ENCODE results near the gene PDE1A. TPM values are rescaled to one million over a fixed set of nuclear protein-coding genes. Genes with fewer than 3 reads are reported as not detected.

The PDE1A gene
- polyA plus RNA-seq, 1 of the 3 experiments (the other 2 are of a cell fraction) = 0.08 TPM

- TF ChIP-seq USF2 (IDR thresholded peaks at IDR 0.05; ENCODE audit: borderline replicate concordance, low read depth, low read length) = no peak
- TF ChIP-seq RCOR1 (IDR thresholded peaks at IDR 0.05; ENCODE audit: low read length) = no peak
- no peak for TF ChIP-seq FOXM1 (IDR thresholded peaks at IDR 0.05; ENCODE audit: low read depth)
- no peak for TF ChIP-seq IRF3 (IDR thresholded peaks at IDR 0.05; ENCODE audit: low read depth, low read length)
- no peak for TF ChIP-seq CTCF (IDR thresholded peaks at IDR 0.05)
- TF ChIP-seq RAD21 (IDR thresholded peaks at IDR 0.05; ENCODE audit: low read length) = no peak
- no peak for TF ChIP-seq RFX5 (IDR thresholded peaks at IDR 0.05; ENCODE audit: low read length)
Observed at GRCh38 chr2:182422864-182423263, 4.0 kb downstream of the PDE1A start (continued).

GRCh38 chr2:182420669-182421068 lies 6.2 kb downstream of the PDE1A start:
- Histone ChIP-seq H3K9ac (no peak overlapping the region), H3K27me3 (ENCODE audit: insufficient read depth) (no peaks in the 10 kb centered on the region), H3F3A (replicated peaks; ENCODE audit: insufficient read depth) (no peaks in the 10 kb centered on the region), H3K9me2 (no peaks in the 10 kb centered on the region), H3K4me3 (ENCODE audit: low read depth in 2 of 2, low read length in 1 of 2) (no peak overlapping the region), H3K27ac (ENCODE audit: low read depth in 2 of 2, low read length in 1 of 2) (no peak overlapping the region; a peak in 1 of 4 replicates), H3K9me3 (no peaks in the 10 kb centered on the region), H4K20me1 (ENCODE audit: insufficient read depth) (no peaks in the 10 kb centered on the region), H3K4me1 (ENCODE audit: control insufficient read depth in 1 of 2, insufficient read depth in 2 of 2, low read depth in 1 of 2, low read length in 1 of 2) (peaks cover 0 to 2% of the 10 kb centered on the region in 2 experiments; a peak in 1 of 4 replicates), H3K79me2 (ENCODE audit: insufficient read depth) (no peaks in the 10 kb centered on the region), H3K4me2 (no peak overlapping the region), H3K36me3 (replicated peaks in 1 of 2; ENCODE audit: control insufficient read depth in 1 of 2, insufficient read depth in 2 of 2, low read length in 1 of 2) (no peaks in the 10 kb centered on the region), H2AFZ (ENCODE audit: low read depth) (no peak overlapping the region)
- POLR2A ChIA-PET = no interaction called here
- 89% methylated on average over 5 of the region's 5 CpGs for WGBS (ENCODE audit: low lambda C conversion rate)
- DNase-seq = no peak
- CTCF ChIA-PET = interaction anchor here (1.1 kb wide), 1 partner anchor 13 kb away, joined by 3 read pairs; no protein-coding TSS in a partner anchor
- no peak for TF ChIP-seq FOXJ3 (CRISPR knock-in tag; IDR thresholded peaks at IDR 0.05)
- TF ChIP-seq RAD21 (IDR thresholded peaks at IDR 0.05; ENCODE audit: low read length) = no peak
- TF ChIP-seq POLR2AphosphoS5 (IDR thresholded peaks at IDR 0.05; ENCODE audit: low read depth, low read length) = no peak
- no peak for TF ChIP-seq MAX (IDR thresholded peaks at IDR 0.05; ENCODE audit: low read depth)
- no peak for TF ChIP-seq REST (IDR thresholded peaks at IDR 0.05; ENCODE audit: low read depth, low read length)
- TF ChIP-seq ELF1 (IDR thresholded peaks at IDR 0.05) = no peak
- no peak for TF ChIP-seq USF2 (IDR thresholded peaks at IDR 0.05; ENCODE audit: borderline replicate concordance, low read depth, low read length)

All from SK-N-SH (cell line).